ENCODE results near the gene ADNP.

- TF ChIP-seq CTCF (IDR thresholded peaks at IDR 0.05 in 2 of 3, conservative IDR thresholded peaks at IDR 0.05 in 1 of 3; ENCODE audit: control insufficient read depth in 2 of 3, extremely low read depth in 1 of 3, insufficient read depth in 1 of 3, low read depth in 3 of 3, low read length in 3 of 3) (no peak), KLF5 (IDR thresholded peaks at IDR 0.05; ENCODE audit: partially characterized antibody) (no peak), JUNB (IDR thresholded peaks at IDR 0.05) (no peak), ZNF207 (IDR thresholded peaks at IDR 0.05; ENCODE audit: borderline replicate concordance) (no peak), PML (IDR thresholded peaks at IDR 0.05; ENCODE audit: low read length) (no peak)
Measured at GRCh38 chr20:50876063-50876685, 55.1 kb downstream of the ADNP start.

Measured in GM12878 (cell line).